GM10266 (cell line): ENCODE results near the gene TEX13A.

Source experiments
- DNase-seq: peaks from one replicate; pipeline ENCODE4 v3.0.0; 2012; ENCODE audit errors: extremely low spot score
- CTCF ChIP-seq: IDR thresholded peaks from 2 replicates; pipeline ENCODE4 v1.5.1; 2012; ENCODE audit warnings: mild to moderate bottlenecking, low read depth; ENCODE audit not compliant: control insufficient read depth, insufficient read depth; ENCODE audit errors: missing control alignments

TEX13A gene

GRCh38 chrX:105219454-105220401, 766 bp downstream of the TEX13A start:
- no peak for DNase-seq

GRCh38 chrX:105211066-105211575, 9.4 kb downstream of the TEX13A start:
- DNase-seq: no peak
- no peak for TF ChIP-seq CTCF

More at GRCh38 chrX:105219454-105220401, 766 bp downstream of the TEX13A start:
- TF ChIP-seq CTCF: no peak

GRCh38 chrX:105210258-105210657, 10.2 kb downstream of the TEX13A start:
- no peak for DNase-seq
- no peak for TF ChIP-seq CTCF

GRCh38 chrX:105209406-105209805, 11.1 kb downstream of the TEX13A start:
- no peak for DNase-seq
- no peak for TF ChIP-seq CTCF

GRCh38 chrX:105191878-105192277, 28.6 kb downstream of the TEX13A start:
- TF ChIP-seq CTCF: no peak
- DNase-seq: peak; percentile 2

GRCh38 chrX:105190252-105190853, 30.1 kb downstream of the TEX13A start:
- DNase-seq: peak; percentile 3
- TF ChIP-seq CTCF: peak; percentile 43

GRCh38 chrX:105189093-105189492, 31.4 kb downstream of the TEX13A start:
- no peak for DNase-seq
- no peak for TF ChIP-seq CTCF
